ENCODE data around the gene ERO1A.

- TF ChIP-seq MAX (IDR thresholded peaks at IDR 0.05), result no peak
- no peak for TF ChIP-seq EGR1 (IDR thresholded peaks at IDR 0.05)
- no peak for TF ChIP-seq EP300 (IDR thresholded peaks at IDR 0.05; ENCODE audit: borderline replicate concordance)
- TF ChIP-seq FOXM1 (IDR thresholded peaks at IDR 0.05; ENCODE audit: borderline replicate concordance, low read depth), result no peak
- TF ChIP-seq TAF1 (IDR thresholded peaks at IDR 0.05; ENCODE audit: low read depth), result no peak
- TF ChIP-seq RAD21 (IDR thresholded peaks at IDR 0.05; ENCODE audit: low read depth), result no peak
- TF ChIP-seq TCF12 (IDR thresholded peaks at IDR 0.05; ENCODE audit: low read depth), result no peak
- no peak for TF ChIP-seq USF1 (IDR thresholded peaks at IDR 0.05)
- no peak for TF ChIP-seq NFIC (IDR thresholded peaks at IDR 0.05)
- TF ChIP-seq CEBPB (IDR thresholded peaks at IDR 0.05), result no peak
Observed at GRCh38 chr14:52640137-52640536, 55.2 kb downstream of the ERO1A start.

Measured in Ishikawa (cell line).